Fibroblast of gingiva (primary cell): ENCODE measurements around the gene GDAP2.
"Not testable (repeated sequence)": the region's sequence is repeated elsewhere in the genome, so short reads cannot be mapped to it uniquely, and the experiment has no call there.

Source experiments
- DNase-seq: peaks from one replicate; pipeline ENCODE4 v3.0.0-alpha.2; 2011; ENCODE audit warnings: low read depth

Gene GDAP2, protein sequence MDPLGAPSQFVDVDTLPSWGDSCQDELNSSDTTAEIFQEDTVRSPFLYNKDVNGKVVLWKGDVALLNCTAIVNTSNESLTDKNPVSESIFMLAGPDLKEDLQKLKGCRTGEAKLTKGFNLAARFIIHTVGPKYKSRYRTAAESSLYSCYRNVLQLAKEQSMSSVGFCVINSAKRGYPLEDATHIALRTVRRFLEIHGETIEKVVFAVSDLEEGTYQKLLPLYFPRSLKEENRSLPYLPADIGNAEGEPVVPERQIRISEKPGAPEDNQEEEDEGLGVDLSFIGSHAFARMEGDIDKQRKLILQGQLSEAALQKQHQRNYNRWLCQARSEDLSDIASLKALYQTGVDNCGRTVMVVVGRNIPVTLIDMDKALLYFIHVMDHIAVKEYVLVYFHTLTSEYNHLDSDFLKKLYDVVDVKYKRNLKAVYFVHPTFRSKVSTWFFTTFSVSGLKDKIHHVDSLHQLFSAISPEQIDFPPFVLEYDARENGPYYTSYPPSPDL

DNA sequence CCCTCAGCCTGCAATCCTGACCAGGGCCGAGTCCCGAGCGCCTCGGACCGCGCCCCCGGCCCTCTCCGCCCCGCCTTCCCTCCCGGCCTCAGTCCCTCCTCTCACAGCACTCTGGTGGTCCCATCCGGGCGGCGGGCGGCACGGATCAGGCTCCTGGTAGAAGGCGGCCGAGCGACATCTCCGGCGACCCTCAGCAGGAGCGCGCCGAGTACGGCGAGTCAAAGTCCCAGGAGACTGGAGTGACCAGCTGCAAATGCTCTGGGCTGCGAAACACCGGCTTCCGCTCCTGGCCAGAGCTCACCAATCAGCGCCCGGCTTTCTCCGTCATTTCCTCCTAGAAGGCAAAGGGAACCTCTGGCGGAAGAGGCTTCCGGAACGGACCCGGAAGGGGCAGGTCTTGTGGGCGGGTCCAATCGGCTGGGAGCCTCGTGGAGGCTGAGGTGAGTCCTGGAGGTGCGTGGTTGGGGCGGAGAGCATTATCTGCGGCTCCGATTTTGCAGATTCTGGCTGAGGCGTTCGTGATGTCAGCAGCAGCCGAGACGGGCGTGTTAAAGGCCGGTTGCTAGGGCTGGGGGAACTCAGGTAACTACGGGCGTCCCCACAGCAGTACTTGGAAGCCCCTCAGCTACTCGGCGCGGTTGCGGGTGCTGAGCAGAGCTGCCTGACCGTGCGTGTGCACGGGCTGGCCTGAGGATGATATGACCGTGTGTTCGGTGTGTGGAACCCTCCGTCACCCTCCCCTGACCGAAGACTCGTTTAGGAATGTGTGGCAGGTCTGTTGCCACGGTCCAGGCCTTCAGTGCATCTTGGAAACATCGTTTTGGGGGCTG is at the start of gene GDAP2, which contains the start of gene WDR3:
GDAP2 (minus strand) TSS at position 279 of the 830 bp plus-strand sequence. CDS start 9,264 bp downstream, outside the sequence.
WDR3 (plus strand) TSS at position 397 of the 830 bp plus-strand sequence. CDS start 3,581 bp downstream, outside the sequence.
- peak; percentile 94 for DNase-seq

DNA sequence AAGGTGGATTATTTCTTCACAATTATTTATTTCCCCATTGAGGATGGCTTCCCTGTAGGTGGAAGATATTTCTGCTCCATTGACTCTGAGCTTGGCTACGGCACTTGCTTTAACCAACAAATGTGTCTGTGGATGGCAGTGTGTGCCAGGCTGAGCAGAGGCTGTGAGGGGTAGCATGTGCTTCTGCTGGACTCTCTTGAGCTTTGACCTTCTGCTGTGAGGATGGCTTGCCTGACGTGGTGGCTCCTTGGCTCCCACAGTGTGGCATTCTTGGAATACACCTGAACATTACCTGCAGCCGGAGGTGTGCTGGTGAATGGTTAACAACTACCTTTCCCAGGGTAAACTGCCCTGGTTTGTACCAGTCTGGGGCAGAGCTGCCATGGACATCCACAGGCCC is 47.0 kb upstream of the GDAP2 start:
- no peak for DNase-seq

DNA sequence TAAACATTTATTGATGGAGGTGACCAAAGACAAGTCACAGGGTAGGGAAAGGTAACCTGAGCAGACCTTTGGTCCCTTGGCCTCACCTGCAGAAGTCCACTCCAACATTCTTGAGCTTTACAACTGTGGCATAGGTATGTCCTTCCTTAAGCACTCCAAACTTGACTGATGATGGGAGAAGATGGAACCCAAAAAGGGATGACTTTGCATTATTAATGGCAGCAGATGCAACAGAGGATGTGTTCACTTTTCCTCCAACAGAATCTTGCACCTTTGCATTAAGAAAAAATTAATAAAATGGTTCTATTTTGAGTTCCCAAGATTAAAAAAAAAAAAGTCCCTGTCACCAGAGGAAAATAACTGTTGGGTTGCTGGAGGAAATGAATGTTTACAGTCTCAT is 42.4 kb upstream of the GDAP2 start:
- DNase-seq, result no peak

DNA sequence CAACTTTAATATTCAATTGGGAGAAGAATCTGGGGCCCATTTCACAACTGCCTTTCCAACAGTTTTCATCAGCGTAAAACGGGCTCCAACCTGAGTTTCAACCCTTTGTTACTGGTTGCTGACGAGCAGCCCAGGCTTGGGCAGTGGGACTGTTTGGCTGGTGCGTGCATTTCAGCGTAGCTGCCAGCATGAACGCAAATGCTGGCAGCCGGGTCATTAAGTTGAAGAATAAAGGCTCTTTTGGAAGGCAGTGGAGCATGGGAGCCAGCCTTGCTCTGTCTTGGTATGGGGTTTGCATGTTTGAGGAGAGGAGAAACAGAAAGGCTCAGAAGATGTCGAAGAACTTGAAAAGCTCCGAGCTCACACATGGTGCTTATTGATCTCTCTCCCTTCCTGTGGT is 40.8 kb upstream of the GDAP2 start:
- no peak for DNase-seq

DNA sequence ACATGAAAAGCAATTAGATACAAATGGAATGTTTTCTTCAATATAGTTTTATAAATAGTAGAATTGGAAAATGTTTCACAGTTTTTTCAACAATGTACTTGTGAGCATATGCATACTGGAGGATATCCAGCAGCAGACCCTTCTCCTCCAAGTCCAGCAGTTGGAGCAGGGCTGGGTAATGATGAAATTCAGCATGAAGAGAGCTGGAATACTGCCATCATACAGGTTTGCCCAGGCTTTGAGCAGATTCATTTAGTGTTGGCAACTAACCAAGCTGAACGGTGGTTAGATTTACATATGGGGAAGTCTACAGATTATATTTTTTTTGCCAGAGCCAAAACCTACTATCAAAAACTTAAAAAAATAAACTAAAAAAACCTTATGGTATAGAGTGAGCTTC is 38.5 kb upstream of the GDAP2 start:
- peak; percentile 29 for DNase-seq

DNA sequence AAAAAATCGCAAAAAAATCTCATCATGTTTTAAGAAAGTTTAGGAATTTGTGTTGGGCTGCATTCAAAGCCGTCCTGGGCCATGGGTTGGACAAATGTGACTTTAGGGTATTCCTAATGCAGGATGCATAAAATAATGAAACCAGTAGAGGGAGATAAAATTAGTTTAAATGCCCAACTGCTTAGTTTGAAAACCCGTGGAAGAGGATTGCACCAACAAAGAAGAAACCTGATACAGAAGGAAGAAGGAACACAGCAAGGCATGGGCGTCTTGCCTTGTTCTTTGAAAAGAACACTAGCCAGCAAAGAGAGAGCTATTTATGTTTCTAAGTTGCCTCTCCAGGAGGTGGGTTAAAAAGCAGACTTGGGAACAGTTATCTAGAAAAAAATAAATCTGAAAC is 38.1 kb upstream of the GDAP2 start:
- DNase-seq, result peak; percentile 83

DNA sequence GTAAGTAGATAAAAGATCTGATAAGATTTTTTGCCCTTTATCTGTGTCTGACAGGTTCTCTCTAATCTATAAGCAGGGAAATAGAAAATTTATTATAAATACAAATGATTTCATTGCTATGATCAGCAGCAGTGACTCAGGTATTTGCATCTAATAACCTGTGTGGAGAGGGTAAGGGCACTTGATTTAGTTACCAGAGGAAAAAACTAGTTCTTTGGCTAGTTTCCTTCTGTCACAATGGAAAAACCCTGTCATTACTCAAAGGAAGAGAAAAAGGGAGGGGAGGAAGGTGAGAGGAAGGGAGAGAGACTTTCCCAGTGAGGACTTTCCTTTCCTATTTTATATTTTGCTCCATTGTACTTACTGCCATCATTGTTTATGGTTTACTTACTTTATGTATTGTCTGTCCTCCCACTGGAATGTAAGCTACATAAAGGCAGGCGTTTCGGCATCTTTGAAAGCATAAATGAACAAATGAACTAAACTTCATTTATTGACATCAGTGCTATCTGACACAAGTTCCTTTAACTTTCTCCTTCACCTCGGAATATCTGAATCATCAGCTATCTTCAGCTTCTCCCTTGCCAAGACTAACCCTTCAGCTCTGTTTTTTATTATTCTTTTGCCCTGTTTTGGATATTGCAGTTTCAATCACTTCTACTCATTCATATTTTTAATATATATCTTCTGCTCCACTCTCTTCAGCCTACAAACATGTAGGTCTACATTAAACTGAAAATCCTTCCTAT is 35.0 kb upstream of the GDAP2 start:
- DNase-seq, result peak; percentile 51

- peak; percentile 60 for DNase-seq
Observed at GRCh38 chr1:117959364-117959763, 29.9 kb upstream of the GDAP2 start.

GRCh38 chr1:117952386-117952785 is 23.0 kb upstream of the GDAP2 start:
- DNase-seq, result no peak

GRCh38 chr1:117942293-117942692 is 12.9 kb upstream of the GDAP2 start:
- DNase-seq, result no peak

DNA sequence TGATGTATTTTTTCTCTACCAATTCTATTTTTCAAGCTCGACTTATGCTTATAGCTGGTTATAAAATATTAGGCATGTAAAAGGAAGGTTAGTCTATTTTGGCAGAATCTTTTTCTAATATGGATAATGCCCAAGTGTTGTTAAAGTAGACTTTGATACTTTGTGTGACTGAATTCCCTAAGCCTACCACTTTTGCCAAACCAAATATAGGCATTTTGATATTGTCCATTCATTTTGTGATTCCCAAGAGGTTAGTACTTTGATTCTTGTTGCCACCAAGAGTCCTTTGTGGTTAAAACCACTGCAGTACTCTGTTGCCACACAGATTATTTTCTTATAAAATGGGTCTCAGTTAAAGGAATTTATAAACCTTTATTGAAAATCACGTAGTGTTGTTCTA is 4.3 kb upstream of the GDAP2 start:
- no peak for DNase-seq

- no peak for DNase-seq
Observed at GRCh38 chr1:117932576-117932975, 3.2 kb upstream of the GDAP2 start.

- DNase-seq, result no peak
Observed at GRCh38 chr1:117930484-117930883, 1.1 kb upstream of the GDAP2 start.

GRCh38 chr1:117930173-117930447 is 689 bp upstream of the GDAP2 start:
- DNase-seq, result no peak

GRCh38 chr1:117928881-117929342 is 509 bp downstream of the GDAP2 start:
- peak; percentile 61 for DNase-seq

- DNase-seq, result no peak
Observed at GRCh38 chr1:117925981-117926380, 3.4 kb downstream of the GDAP2 start.

- DNase-seq, result not testable (repeated sequence)
Observed at GRCh38 chr1:117922717-117923116, 6.7 kb downstream of the GDAP2 start.

- no peak for DNase-seq
Observed at GRCh38 chr1:117921991-117922390, 7.4 kb downstream of the GDAP2 start.

GRCh38 chr1:117919376-117919775 is 10.0 kb downstream of the GDAP2 start:
- peak; percentile 46 for DNase-seq

DNA sequence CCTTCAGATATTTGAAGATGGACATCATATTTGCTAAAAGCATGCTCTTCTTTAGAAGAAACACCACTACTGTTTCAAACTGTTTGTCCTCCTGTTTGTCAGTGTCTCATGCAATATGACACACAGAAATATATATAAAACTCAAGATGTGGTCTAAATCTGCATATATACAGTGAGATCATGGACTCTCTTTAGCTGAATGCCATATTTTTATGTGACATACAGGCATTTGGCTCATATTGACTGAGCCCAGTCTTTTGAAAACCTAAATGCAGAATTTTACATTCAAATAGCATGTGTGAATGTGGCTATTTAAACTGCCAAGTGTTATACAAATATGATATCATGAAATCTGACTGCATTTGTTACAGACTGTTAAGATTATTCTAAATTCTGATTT is 18.4 kb downstream of the GDAP2 start:
- DNase-seq, result no peak

DNA sequence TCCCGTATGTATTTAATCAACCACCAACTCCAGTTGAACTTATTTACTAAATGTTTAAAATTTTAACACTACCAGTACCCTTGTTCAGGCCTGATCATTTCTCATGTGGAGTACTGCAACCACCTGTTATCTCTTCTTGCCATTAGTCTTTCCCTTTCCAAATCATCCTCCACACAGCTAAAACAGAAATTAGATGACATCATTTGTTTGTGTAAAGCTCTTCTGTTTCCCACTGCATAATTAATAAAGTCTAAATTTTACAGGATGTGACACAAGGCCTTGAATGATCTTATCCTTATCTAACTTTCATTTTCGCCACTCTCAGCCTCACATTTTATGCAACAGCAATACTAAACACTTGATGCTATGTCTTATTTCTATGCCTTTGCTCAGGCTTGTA is 24.4 kb downstream of the GDAP2 start:
- DNase-seq, result no peak

DNA sequence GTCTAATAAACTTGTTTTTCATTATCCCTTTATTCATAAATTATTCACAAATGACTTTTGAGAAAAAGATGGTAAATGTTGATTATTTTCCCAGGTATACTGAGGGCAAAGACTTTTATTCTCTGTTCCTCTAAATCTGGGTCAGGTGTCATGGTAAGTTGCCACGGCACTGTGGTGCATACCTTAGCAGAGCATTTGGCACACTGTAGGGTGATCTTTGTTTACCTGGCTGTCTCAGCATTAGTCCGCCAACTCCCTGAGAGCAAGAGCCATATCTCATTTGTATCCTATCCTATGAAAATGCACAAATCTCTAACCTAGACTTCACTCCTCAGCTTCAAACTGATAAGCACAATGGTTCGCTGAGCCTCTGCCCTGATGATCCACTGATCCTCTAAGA is 24.9 kb downstream of the GDAP2 start:
- DNase-seq, result no peak
